H9 (cell line): ENCODE measurements around the gene NDST1. TPM values are rescaled to one million over a fixed set of nuclear protein-coding genes. Genes with fewer than 3 reads are reported as not detected.

Source experiments
- DNase-seq: peaks from one replicate; pipeline ENCODE4 v3.0.0-alpha.2; 2017
- H2AFZ ChIP-seq: one replicate; pipeline ENCODE4 v1.6.1; 2013; ENCODE audit warnings: mild to moderate bottlenecking, low read length, control low read depth, moderate library complexity
- H2AK5ac ChIP-seq: 2 replicates; pipeline ENCODE4 v1.6.1; 2013; ENCODE audit warnings: low read length, control low read depth, mixed read lengths; ENCODE audit not compliant: insufficient read length
- H2BK120ac ChIP-seq: one replicate; pipeline ENCODE4 v1.6.1; 2013; ENCODE audit warnings: low read depth, mild to moderate bottlenecking, low read length, control low read depth, inconsistent platforms; ENCODE audit not compliant: poor library complexity, severe bottlenecking
- H2BK12ac ChIP-seq: 2 replicates; pipeline ENCODE4 v1.6.1; 2013; ENCODE audit warnings: low read length, control low read depth, mixed read lengths, low read depth; ENCODE audit not compliant: insufficient read length
- H2BK15ac ChIP-seq: 2 replicates; pipeline ENCODE4 v1.6.1; 2013; ENCODE audit warnings: low read depth, low read length, control low read depth
- H2BK20ac ChIP-seq: one replicate; pipeline ENCODE4 v1.6.1; 2013; ENCODE audit warnings: low read depth, mild to moderate bottlenecking, low read length, control low read depth, inconsistent platforms; ENCODE audit not compliant: poor library complexity, severe bottlenecking
- H2BK5ac ChIP-seq: 2 replicates; pipeline ENCODE4 v1.6.1; 2013; ENCODE audit warnings: low read length, control low read depth, mixed read lengths; ENCODE audit not compliant: insufficient read length
- H3K14ac ChIP-seq: 2 replicates; pipeline ENCODE4 v1.6.1; 2013; ENCODE audit warnings: low read length, control low read depth; ENCODE audit not compliant: insufficient read depth
- H3K18ac ChIP-seq: 2 replicates; pipeline ENCODE4 v1.6.1; 2013; ENCODE audit warnings: low read depth, mild to moderate bottlenecking, mixed read lengths, low read length, control low read depth; ENCODE audit not compliant: insufficient read length
- H3K23ac ChIP-seq: 2 replicates; pipeline ENCODE4 v1.6.1; 2013; ENCODE audit warnings: low read length, control low read depth, mixed read lengths, low read depth; ENCODE audit not compliant: insufficient read length
- H3K23me2 ChIP-seq: 2 replicates; pipeline ENCODE4 v1.6.1; 2013; ENCODE audit warnings: low read depth, mild to moderate bottlenecking, mixed read lengths, low read length, control low read depth; ENCODE audit not compliant: insufficient read length, poor library complexity, severe bottlenecking
- H3K27ac ChIP-seq: 2 replicates; pipeline ENCODE4 v1.5.1; 2013; ENCODE audit warnings: low read length, control low read depth, mixed read lengths, low read depth; ENCODE audit not compliant: insufficient read length
- H3K27me3 ChIP-seq: 2 replicates; pipeline ENCODE4 v1.6.1; 2013; ENCODE audit warnings: low read length, control low read depth, inconsistent platforms; ENCODE audit not compliant: insufficient read depth
- H3K4ac ChIP-seq: 2 replicates; pipeline ENCODE4 v1.6.1; 2013; ENCODE audit warnings: low read depth, mild to moderate bottlenecking, control low read depth, inconsistent platforms, low read length, moderate library complexity
- H3K4me1 ChIP-seq: 2 replicates; pipeline ENCODE4 v1.6.1; 2013; ENCODE audit warnings: low read length, control low read depth, inconsistent platforms; ENCODE audit not compliant: insufficient read depth
- H3K4me2 ChIP-seq: 2 replicates; pipeline ENCODE4 v1.6.1; 2013; ENCODE audit warnings: low read length, control low read depth, mixed read lengths; ENCODE audit not compliant: insufficient read length, insufficient read depth
- H3K56ac ChIP-seq: 2 replicates; pipeline ENCODE4 v1.6.1; 2013; ENCODE audit warnings: low read depth, mild to moderate bottlenecking, mixed read lengths, low read length, control low read depth; ENCODE audit not compliant: insufficient read length
- H3K79me1 ChIP-seq: 2 replicates; pipeline ENCODE4 v1.6.1; 2013; ENCODE audit warnings: low read depth, mild to moderate bottlenecking, moderate library complexity, low read length, control low read depth, inconsistent platforms; ENCODE audit not compliant: insufficient read depth, poor library complexity, severe bottlenecking
- H3K79me2 ChIP-seq: 2 replicates; pipeline ENCODE4 v1.6.1; 2013; ENCODE audit warnings: low read length, control low read depth, inconsistent platforms; ENCODE audit not compliant: insufficient read depth
- H3K9ac ChIP-seq: 2 replicates; pipeline ENCODE4 v1.6.1; 2013; ENCODE audit warnings: low read length, control low read depth, mixed read lengths; ENCODE audit not compliant: insufficient read length; ENCODE audit errors: extremely low read depth
- H3K9me3 ChIP-seq: one replicate; pipeline ENCODE4 v1.6.1; 2013; ENCODE audit warnings: low read depth, low read length, inconsistent platforms; ENCODE audit not compliant: control insufficient read depth
- H3T11ph ChIP-seq: one replicate; pipeline ENCODE4 v1.6.1; 2013; ENCODE audit warnings: mild to moderate bottlenecking, low read length, control low read depth, inconsistent platforms
- H4K20me1 ChIP-seq: one replicate; pipeline ENCODE4 v1.6.1; 2013; ENCODE audit not compliant: control insufficient read depth, insufficient read length, insufficient read depth
- H4K5ac ChIP-seq: 2 replicates; pipeline ENCODE4 v1.6.1; 2013; ENCODE audit warnings: low read depth, mild to moderate bottlenecking, mixed read lengths, low read length, control low read depth; ENCODE audit not compliant: insufficient read length
- H4K8ac ChIP-seq: replicated peaks from 2 replicates; pipeline ENCODE4 v1.6.1; 2013; ENCODE audit warnings: low read length, control low read depth, mixed read lengths, low read depth; ENCODE audit not compliant: insufficient read length
- H4K91ac ChIP-seq: 2 replicates; pipeline ENCODE4 v1.6.1; 2013; ENCODE audit warnings: low read depth, mild to moderate bottlenecking, moderate library complexity, mixed read lengths, low read length, control low read depth; ENCODE audit not compliant: insufficient read length
- H3K27ac Mint-ChIP-seq, 3 experiments: 2 replicates in 2 of 3; 3 replicates in 1 of 3; pipeline ENCODE4 v1.8.0; 2020 to 2021; ENCODE audit warnings: mixed read lengths in 3 of 3, mild to moderate bottlenecking in 1 of 3, moderate library complexity in 1 of 3
- H3K27me3 Mint-ChIP-seq: 2 replicates; pipeline ENCODE4 v1.8.0; 2021; ENCODE audit warnings: low read depth, mild to moderate bottlenecking, moderate library complexity, mixed read lengths
- H3K36me3 Mint-ChIP-seq, 3 experiments: 2 replicates in 2 of 3; 3 replicates in 1 of 3; pipeline ENCODE4 v1.8.0; 2020 to 2021; ENCODE audit warnings: low read depth in 3 of 3, mixed read lengths in 3 of 3; ENCODE audit not compliant: insufficient read depth in 1 of 3
- H3K4me1 Mint-ChIP-seq, 2 experiments: 2 replicates each; pipeline ENCODE4 v1.8.0; 2020; ENCODE audit warnings: mixed read lengths in 2 of 2
- H3K4me3 Mint-ChIP-seq, 2 experiments: 2 replicates in 1 of 2; 3 replicates in 1 of 2; pipeline ENCODE4 v1.8.0; 2020 to 2021; ENCODE audit warnings: mild to moderate bottlenecking in 2 of 2, mixed read lengths in 2 of 2, moderate library complexity in 1 of 2
- H3K9me3 Mint-ChIP-seq, 2 experiments: 2 replicates in 1 of 2; 3 replicates in 1 of 2; pipeline ENCODE4 v1.8.0; 2020; ENCODE audit warnings: mild to moderate bottlenecking in 2 of 2, mixed read lengths in 2 of 2, moderate library complexity in 1 of 2
- total RNA-seq: library from RNA; stranded (reverse); gene quantifications from 2 replicates; pipeline ENCODE4 v1.2.1, GENCODE V29; 2021
- TF ChIP-seq, protein P1 (sequence below): fragments of 200-600 bp; sonication (generic); conservative IDR thresholded peaks from 3 replicates; pipeline ENCODE4 v1.8.0; 2021; ENCODE audit warnings: antibody characterized with exemption, mild to moderate bottlenecking

NDST1 gene
- total RNA-seq, 1 experiment from 2014 or later = 65.5 TPM

DNA sequence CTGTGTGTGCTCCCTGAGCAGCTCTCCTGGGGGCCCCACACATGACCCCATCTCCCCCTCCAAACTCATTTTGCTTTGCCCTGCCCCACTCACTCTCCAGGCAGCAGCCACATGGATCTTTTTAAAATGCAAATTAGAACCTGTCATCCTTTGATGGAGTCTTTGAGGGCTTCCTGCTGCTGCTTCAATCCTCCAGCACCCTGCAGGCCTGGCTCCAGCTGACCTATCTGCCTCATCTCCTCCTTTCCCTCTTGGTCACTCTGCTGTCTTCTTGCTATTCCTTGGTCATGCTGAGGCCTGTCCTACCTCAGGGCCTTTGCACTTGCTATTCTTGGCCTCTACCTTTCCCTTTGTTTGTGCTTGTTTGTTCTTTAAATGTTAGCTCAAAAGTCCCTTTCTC, 17.9 kb downstream of the NDST1 start:
- Histone ChIP-seq H2BK12ac (no peak overlapping the region), H3T11ph (no peak overlapping the region), H3K9me3 (no peaks in the 10 kb centered on the region), H3K4me1 (peaks cover 5% of the 10 kb centered on the region; the same call in 1 of the 2 replicates), H2BK20ac (no peak overlapping the region), H3K23ac (no peak overlapping the region), H3K14ac (no peak overlapping the region), H2BK5ac (no peak overlapping the region), H3K4ac (no peak overlapping the region), H4K8ac (no peak overlapping the region), H2AK5ac (no peak overlapping the region), H3K4me2 (no peak overlapping the region), H2BK120ac (no peak overlapping the region), H3K27ac (no peak overlapping the region), H3K56ac (no peak overlapping the region), H2BK15ac (no peak overlapping the region), H2AFZ (no peak overlapping the region), H4K20me1 (no peaks in the 10 kb centered on the region), H3K23me2 (peaks cover 3% of the 10 kb centered on the region), H3K9ac (no peak overlapping the region), H4K91ac (no peak overlapping the region), H3K79me2 (no peaks in the 10 kb centered on the region; the same call in 1 of the 2 replicates), H3K79me1 (peaks cover 2% of the 10 kb centered on the region), H4K5ac (no peak overlapping the region), H3K18ac (no peak overlapping the region), H3K27me3 (no peaks in the 10 kb centered on the region)
- no peak for DNase-seq
- Mint-ChIP-seq H3K4me1 (peaks cover 54 to 59% of the 10 kb centered on the region in 2 experiments), H3K4me3 (peak overlapping the region; percentile 7 to 12; a peak in 2 of 5 replicates), H3K27me3 (no peaks in the 10 kb centered on the region; the same call in 1 of the 2 replicates), H3K9me3 (no peaks in the 10 kb centered on the region), H3K36me3 (peaks cover 2 to 22% (median 19%) of the 10 kb centered on the region in 3 experiments; a peak in 5 of 7 replicates), H3K27ac (peak overlapping the region; percentile 2 to 31 (median 13); a peak in 3 of 7 replicates)
- TF ChIP-seq, protein P1, sequence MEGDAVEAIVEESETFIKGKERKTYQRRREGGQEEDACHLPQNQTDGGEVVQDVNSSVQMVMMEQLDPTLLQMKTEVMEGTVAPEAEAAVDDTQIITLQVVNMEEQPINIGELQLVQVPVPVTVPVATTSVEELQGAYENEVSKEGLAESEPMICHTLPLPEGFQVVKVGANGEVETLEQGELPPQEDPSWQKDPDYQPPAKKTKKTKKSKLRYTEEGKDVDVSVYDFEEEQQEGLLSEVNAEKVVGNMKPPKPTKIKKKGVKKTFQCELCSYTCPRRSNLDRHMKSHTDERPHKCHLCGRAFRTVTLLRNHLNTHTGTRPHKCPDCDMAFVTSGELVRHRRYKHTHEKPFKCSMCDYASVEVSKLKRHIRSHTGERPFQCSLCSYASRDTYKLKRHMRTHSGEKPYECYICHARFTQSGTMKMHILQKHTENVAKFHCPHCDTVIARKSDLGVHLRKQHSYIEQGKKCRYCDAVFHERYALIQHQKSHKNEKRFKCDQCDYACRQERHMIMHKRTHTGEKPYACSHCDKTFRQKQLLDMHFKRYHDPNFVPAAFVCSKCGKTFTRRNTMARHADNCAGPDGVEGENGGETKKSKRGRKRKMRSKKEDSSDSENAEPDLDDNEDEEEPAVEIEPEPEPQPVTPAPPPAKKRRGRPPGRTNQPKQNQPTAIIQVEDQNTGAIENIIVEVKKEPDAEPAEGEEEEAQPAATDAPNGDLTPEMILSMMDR = no peak
